Measurements from ENCODE around the gene GHR.

GRCh38 chr5:42572313-42572712 lies 149.1 kb downstream of the GHR start:
- no peak for TF ChIP-seq EZH2 (IDR thresholded peaks at IDR 0.05; ENCODE audit: borderline replicate concordance, low read depth, low read length, severe bottlenecking)
- TF ChIP-seq CTCF (IDR thresholded peaks at IDR 0.05; ENCODE audit: extremely low read depth in 1 of 2, insufficient read depth in 1 of 2, low read depth in 1 of 2, low read length in 2 of 2), result no peak
- no peak for TF ChIP-seq FOS (IDR thresholded peaks at IDR 0.05; ENCODE audit: borderline replicate concordance, insufficient read depth, low read length)
- no peak for TF ChIP-seq POLR2A (IDR thresholded peaks at IDR 0.05; ENCODE audit: low read depth, low read length)
- TF ChIP-seq POLR2AphosphoS5 (IDR thresholded peaks at IDR 0.05; ENCODE audit: insufficient read depth, low read depth, low read length), result no peak
- no peak for TF ChIP-seq GATA2 (IDR thresholded peaks at IDR 0.05; ENCODE audit: insufficient read depth, insufficient read length, low read depth, low read length)
- no peak for TF ChIP-seq JUN (IDR thresholded peaks at IDR 0.05; ENCODE audit: borderline replicate concordance, insufficient read depth, insufficient read length, low read depth)
